ENCODE results near the gene AGRN. TPM values are rescaled to one million over a fixed set of nuclear protein-coding genes. Genes with fewer than 3 reads are reported as not detected.
"Not testable (repeated sequence)": the region's sequence is repeated elsewhere in the genome, so short reads cannot be mapped to it uniquely, and the experiment has no call there.

AGRN gene
- total and polyA plus RNA-seq, 4 experiments from 2014 or later = 1.2 to 1.4 TPM; not detected in 2

DNA sequence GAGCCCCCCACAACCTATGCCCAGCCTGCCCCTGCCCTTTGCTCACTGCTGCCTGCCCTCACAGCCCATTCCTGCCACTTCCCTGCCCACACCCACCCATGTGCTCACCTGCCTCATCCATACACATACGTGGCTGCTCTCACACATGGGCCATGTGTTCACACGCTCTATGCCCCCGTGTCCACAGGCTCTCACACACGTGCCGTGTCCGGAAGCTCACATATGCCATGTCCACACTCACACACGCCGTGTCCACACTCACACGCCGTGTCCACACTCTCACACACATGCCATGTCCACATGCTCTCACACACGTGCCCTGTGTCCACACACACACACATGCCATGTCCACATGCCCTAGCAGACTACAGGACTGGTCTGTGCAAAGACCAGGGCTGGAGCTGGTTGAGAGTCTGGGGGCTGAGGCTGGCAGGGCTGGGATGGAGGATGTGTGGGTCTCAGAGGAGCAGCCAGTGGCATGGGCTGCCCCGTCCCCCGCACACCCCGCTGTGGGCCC is 54.8 kb downstream of the AGRN start:
- Histone ChIP-seq H3K36me3 (ENCODE audit: insufficient read depth, low read length) (no peaks in the 10 kb centered on the region), H3K4me1 (ENCODE audit: insufficient read depth, low read length) (peaks cover 6% of the 10 kb centered on the region), H3K4me3 (ENCODE audit: low read length in 2 of 2) (no peak overlapping the region), H3K27ac (ENCODE audit: low read depth, low read length) (no peak overlapping the region), H3K27me3 (ENCODE audit: insufficient read depth, low read length) (no peaks in the 10 kb centered on the region), H3K9me3 (ENCODE audit: control insufficient read depth in 1 of 2, low read length in 2 of 2) (no peaks in the 10 kb centered on the region)
- ChIA-PET POLR2A (ENCODE audit: partially characterized antibody) (no interaction called here), CTCF (ENCODE audit: partially characterized antibody) (no interaction called here)
- intact Hi-C loops (cut with micrococcal nuclease) = no loop called here
- H3K36me3 Mint-ChIP-seq = no peaks in the 10 kb centered on the region
- H3K4me1 Mint-ChIP-seq = peaks cover 0 to 9% (median 2%) of the 10 kb centered on the region in 4 donors
- H3K9me3 Mint-ChIP-seq = peaks cover 0 to 2% (median 0%) of the 10 kb centered on the region in 8 donors
- no peak for DNase-seq
- H3K4me3 Mint-ChIP-seq = no peak overlapping the region
- H3K27ac Mint-ChIP-seq = peak overlapping the region in 1 of 7 donors; percentile 46
- H3K27me3 Mint-ChIP-seq = peaks cover 5 to 11% of the 10 kb centered on the region in 2 donors

DNA sequence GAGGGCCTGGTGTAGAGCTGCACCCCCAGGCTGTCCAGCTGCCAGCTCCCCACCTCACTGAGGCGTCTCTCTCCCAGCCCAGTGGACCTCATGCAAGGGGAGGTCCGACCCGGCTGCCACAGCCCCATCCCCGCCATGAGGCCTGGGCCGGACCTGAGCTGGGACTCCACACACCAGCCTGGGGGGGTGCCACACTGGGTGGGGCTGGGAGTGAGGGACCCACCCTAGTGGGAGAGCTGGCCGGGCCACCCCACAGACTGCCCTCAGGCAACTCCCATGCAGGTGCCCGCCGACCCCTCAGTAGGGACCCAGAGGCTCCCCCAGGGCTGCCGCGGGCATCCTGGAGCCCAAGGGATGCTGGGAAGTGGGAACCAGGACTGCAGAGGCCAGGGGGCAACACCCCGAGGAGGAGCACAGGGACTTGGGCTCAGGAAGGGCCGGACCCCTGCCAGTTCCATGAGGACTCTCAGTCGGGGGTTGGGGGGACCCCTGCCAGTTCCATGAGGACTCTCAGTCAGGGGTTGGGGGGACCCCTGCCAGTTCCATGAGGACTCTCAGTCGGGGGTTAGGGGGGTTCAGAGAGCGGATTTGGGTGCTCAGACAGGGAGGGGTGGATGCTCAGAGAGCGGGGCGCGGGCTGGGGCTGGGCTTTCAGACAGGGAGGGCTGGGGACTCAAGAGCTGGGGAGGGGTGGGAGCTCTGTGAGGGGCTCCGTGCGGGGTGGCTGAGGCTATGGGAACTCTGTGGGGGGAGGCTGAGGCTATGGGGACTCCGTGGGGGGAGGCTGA is 55.4 kb downstream of the AGRN start:
- Histone ChIP-seq H3K9me3 (ENCODE audit: control insufficient read depth in 1 of 2, low read length in 2 of 2) (no peaks in the 10 kb centered on the region), H3K27ac (ENCODE audit: low read depth, low read length) (no peak overlapping the region), H3K36me3 (ENCODE audit: insufficient read depth, low read length) (no peaks in the 10 kb centered on the region), H3K4me3 (ENCODE audit: low read length in 2 of 2) (no peak overlapping the region), H3K27me3 (ENCODE audit: insufficient read depth, low read length) (no peaks in the 10 kb centered on the region), H3K4me1 (ENCODE audit: insufficient read depth, low read length) (peaks cover 10% of the 10 kb centered on the region)
- intact Hi-C loops (cut with micrococcal nuclease) = no loop called here
- no peak overlapping the region for H3K27ac Mint-ChIP-seq
- no peaks in the 10 kb centered on the region for H3K36me3 Mint-ChIP-seq
- peaks cover 0 to 4% (median 2%) of the 10 kb centered on the region in 4 donors for H3K4me1 Mint-ChIP-seq
- ChIA-PET POLR2A (ENCODE audit: partially characterized antibody) (no interaction called here), CTCF (ENCODE audit: partially characterized antibody) (no interaction called here)
- peaks cover 2 to 11% of the 10 kb centered on the region in 2 donors for H3K27me3 Mint-ChIP-seq
- no peak for DNase-seq
- H3K9me3 Mint-ChIP-seq = no peaks in the 10 kb centered on the region
- H3K4me3 Mint-ChIP-seq = no peak overlapping the region

DNA sequence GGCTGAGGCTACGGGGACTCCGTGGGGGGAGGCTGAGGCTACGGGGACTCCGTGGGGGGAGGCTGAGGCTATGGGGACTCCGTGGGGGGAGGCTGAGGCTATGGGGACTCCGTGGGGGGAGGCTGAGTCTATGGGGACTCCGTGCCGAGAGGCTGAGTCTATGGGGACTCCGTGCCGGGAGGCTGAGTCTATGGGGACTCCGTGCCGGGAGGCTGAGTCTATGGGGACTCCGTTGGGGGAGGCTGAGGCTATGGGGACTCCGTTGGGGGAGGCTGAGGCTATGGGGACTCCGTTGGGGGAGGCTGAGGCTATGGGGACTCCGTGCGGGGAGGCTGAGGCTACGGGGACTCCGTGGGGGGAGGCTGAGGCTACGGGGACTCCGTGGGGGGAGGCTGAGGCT is 57.5 kb downstream of the AGRN start:
- POLR2A ChIA-PET (ENCODE audit: partially characterized antibody); CTCF ChIA-PET (ENCODE audit: partially characterized antibody); H3K4me1 Mint-ChIP-seq; H3K27ac Mint-ChIP-seq; intact Hi-C loops (cut with micrococcal nuclease); H3K27me3 ChIP-seq (ENCODE audit: insufficient read depth, low read length); H3K27ac ChIP-seq (ENCODE audit: low read depth, low read length); H3K4me3 Mint-ChIP-seq; H3K4me3 ChIP-seq (ENCODE audit: low read length in 2 of 2); H3K9me3 Mint-ChIP-seq; H3K36me3 Mint-ChIP-seq; H3K9me3 ChIP-seq (ENCODE audit: control insufficient read depth in 1 of 2, low read length in 2 of 2); DNase-seq; H3K36me3 ChIP-seq (ENCODE audit: insufficient read depth, low read length): not testable (repeated sequence)
- peaks cover 2 to 11% of the 10 kb centered on the region in 2 donors for H3K27me3 Mint-ChIP-seq
- H3K4me1 ChIP-seq (ENCODE audit: insufficient read depth, low read length) = peaks cover 10% of the 10 kb centered on the region

DNA sequence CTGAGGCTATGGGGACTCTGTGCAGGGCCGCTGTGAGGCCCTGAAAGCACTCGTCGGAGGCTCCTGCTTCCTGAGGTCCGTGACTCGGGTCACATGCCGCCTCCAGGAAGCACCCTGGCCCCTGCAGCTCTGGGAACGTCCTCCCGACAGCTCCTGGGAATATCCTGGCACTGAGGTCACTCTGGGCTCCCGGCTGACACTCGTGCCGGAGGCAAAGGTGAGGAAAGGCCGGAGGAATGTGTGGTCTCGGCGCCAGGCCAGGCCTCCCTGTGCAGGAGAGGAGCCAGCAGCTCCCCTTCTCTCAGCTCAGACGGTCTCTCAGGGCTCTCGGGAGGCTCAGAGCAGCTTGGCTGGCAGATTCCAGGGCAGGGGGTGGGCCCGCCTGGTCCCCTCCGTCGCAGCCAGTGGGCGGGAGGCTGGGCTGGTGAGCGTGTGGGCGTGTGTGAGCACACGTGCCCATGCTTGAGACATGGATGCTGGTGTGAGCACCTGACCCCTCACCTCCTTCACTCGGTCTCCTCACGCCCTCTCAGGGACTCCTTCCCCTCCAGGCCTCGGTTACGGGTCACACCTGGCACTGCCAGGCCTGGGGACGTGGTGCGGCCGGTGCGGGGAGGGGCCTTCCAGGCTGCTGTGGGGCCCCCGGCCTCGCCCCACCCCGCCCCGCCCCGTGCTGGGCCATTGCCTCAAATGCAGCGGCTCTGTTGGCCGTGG is 59.6 kb downstream of the AGRN start:
- Histone ChIP-seq H3K27me3 (ENCODE audit: insufficient read depth, low read length) (no peaks in the 10 kb centered on the region), H3K4me1 (ENCODE audit: insufficient read depth, low read length) (peaks cover 10% of the 10 kb centered on the region), H3K27ac (ENCODE audit: low read depth, low read length) (no peak overlapping the region), H3K36me3 (ENCODE audit: insufficient read depth, low read length) (no peaks in the 10 kb centered on the region), H3K4me3 (ENCODE audit: low read length in 2 of 2) (peak overlapping the region in 1 of 2 donors; percentile 11), H3K9me3 (ENCODE audit: control insufficient read depth in 1 of 2, low read length in 2 of 2) (no peaks in the 10 kb centered on the region)
- intact Hi-C loops (cut with micrococcal nuclease) = no loop called here
- no peaks in the 10 kb centered on the region for H3K9me3 Mint-ChIP-seq
- H3K36me3 Mint-ChIP-seq = peaks cover 0 to 3% of the 10 kb centered on the region in 2 donors
- peaks cover 0 to 4% (median 2%) of the 10 kb centered on the region in 4 donors for H3K4me1 Mint-ChIP-seq
- CTCF ChIA-PET (ENCODE audit: partially characterized antibody) = no interaction called here
- peak overlapping the region in 6 of 8 donors; percentile 24 to 69 (median 41) for H3K4me3 Mint-ChIP-seq
- H3K27ac Mint-ChIP-seq = no peak overlapping the region
- peaks cover 2 to 3% of the 10 kb centered on the region in 2 donors for H3K27me3 Mint-ChIP-seq
- DNase-seq = peak in 2 of 5 donors; percentile 32 to 50
- POLR2A ChIA-PET (ENCODE audit: partially characterized antibody) = no interaction called here

DNA sequence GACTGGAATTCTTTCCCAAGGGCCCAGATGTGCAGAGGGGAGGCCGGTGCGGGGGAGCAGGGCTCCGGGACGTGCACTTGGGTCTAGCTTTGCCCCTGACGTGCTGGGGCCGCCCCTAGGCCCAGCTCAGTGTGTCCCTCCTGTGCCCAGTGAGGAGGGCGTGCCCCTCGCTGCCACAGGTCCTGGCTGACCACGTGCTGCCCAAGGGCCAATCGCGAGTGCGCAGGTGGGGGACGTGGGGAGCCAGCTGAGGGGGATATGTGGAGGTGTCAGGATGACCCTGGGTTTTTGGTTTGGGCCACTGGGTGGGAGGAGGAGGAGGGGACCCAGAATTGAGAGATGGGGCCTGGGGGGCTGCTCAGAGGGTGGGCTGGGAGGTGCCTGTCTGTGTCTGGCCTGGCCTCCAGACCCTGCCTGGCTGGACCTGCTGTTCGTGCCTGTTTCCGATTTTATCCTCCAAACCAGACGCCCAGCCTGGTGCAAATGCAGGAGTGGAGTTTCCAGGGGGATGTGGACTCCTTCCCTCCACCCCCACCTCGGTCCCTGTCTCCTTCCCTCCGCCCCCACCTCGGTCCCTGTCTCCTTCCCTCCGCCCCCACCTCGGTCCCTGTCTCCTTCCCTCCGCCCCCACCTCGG is 60.3 kb downstream of the AGRN start:
- no peak overlapping the region for H3K27ac ChIP-seq (ENCODE audit: low read depth, low read length)

DNA sequence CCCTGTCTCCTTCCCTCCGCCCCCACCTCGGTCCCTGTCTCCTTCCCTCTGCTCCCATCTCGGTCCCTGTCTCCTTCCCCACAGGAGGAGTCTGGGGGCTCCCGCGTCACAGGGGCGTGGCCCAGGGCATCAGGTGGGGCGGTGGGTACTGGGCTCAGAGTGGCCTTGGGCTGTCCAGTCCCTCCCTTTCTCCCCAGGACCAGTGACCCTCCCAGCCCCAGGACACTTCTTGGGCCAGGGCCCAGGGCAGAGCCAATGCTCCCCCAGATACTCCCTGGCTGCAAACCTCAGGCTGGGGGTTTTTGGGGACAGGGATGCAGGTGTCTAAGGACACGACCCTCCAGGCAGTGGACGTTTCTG is 61.0 kb downstream of the AGRN start:
- Histone ChIP-seq H3K27ac (ENCODE audit: low read depth, low read length) (no peak overlapping the region), H3K4me3 (ENCODE audit: low read length in 2 of 2) (no peak overlapping the region), H3K36me3 (ENCODE audit: insufficient read depth, low read length) (no peaks in the 10 kb centered on the region), H3K9me3 (ENCODE audit: control insufficient read depth in 1 of 2, low read length in 2 of 2) (no peaks in the 10 kb centered on the region), H3K27me3 (ENCODE audit: insufficient read depth, low read length) (no peaks in the 10 kb centered on the region), H3K4me1 (ENCODE audit: insufficient read depth, low read length) (peaks cover 10% of the 10 kb centered on the region)
- ChIA-PET POLR2A (ENCODE audit: partially characterized antibody) (no interaction called here), CTCF (ENCODE audit: partially characterized antibody) (no interaction called here)
- Mint-ChIP-seq H3K4me3 (no peak overlapping the region), H3K27me3 (no peaks in the 10 kb centered on the region), H3K9me3 (no peaks in the 10 kb centered on the region), H3K4me1 (peaks cover 0 to 4% (median 2%) of the 10 kb centered on the region in 4 donors), H3K36me3 (peaks cover 0 to 3% of the 10 kb centered on the region in 2 donors), H3K27ac (no peak overlapping the region)
- intact Hi-C loops (cut with micrococcal nuclease) = no loop called here
- DNase-seq = no peak

More for the DNA sequence above, 60.3 kb downstream of the AGRN start:
- no peaks in the 10 kb centered on the region for H3K27me3 Mint-ChIP-seq
- ChIA-PET POLR2A (ENCODE audit: partially characterized antibody) (no interaction called here), CTCF (ENCODE audit: partially characterized antibody) (no interaction called here)
- no peak overlapping the region for H3K27ac Mint-ChIP-seq
- Histone ChIP-seq H3K36me3 (ENCODE audit: insufficient read depth, low read length) (no peaks in the 10 kb centered on the region), H3K27me3 (ENCODE audit: insufficient read depth, low read length) (no peaks in the 10 kb centered on the region), H3K9me3 (ENCODE audit: control insufficient read depth in 1 of 2, low read length in 2 of 2) (no peaks in the 10 kb centered on the region), H3K4me1 (ENCODE audit: insufficient read depth, low read length) (peaks cover 10% of the 10 kb centered on the region), H3K4me3 (ENCODE audit: low read length in 2 of 2) (no peak overlapping the region)
- intact Hi-C loops (cut with micrococcal nuclease) = no loop called here
- peak overlapping the region in 1 of 8 donors; percentile 17 for H3K4me3 Mint-ChIP-seq
- H3K36me3 Mint-ChIP-seq = peaks cover 0 to 3% of the 10 kb centered on the region in 2 donors
- H3K4me1 Mint-ChIP-seq = peaks cover 0 to 4% (median 2%) of the 10 kb centered on the region in 4 donors
- H3K9me3 Mint-ChIP-seq = no peaks in the 10 kb centered on the region
- no peak for DNase-seq
